GM19240 (cell line): ENCODE data around the gene RBM47.

ENCODE experiments used
- DNase-seq: peaks from one replicate; pipeline ENCODE4 v3.0.0; 2011; ENCODE audit warnings: low spot score; ENCODE audit not compliant: insufficient read length

The RBM47 gene

GRCh38 chr4:40587826-40588225, 41.8 kb downstream of the RBM47 start:
- no peak for DNase-seq

GRCh38 chr4:40587351-40587750, 42.3 kb downstream of the RBM47 start:
- no peak for DNase-seq

- no peak for DNase-seq
Measured at GRCh38 chr4:40586729-40587128, 42.9 kb downstream of the RBM47 start.

- no peak for DNase-seq
Measured at GRCh38 chr4:40586034-40586433, 43.6 kb downstream of the RBM47 start.

GRCh38 chr4:40585201-40585799, 44.4 kb downstream of the RBM47 start:
- DNase-seq, result no peak

- no peak for DNase-seq
Measured at GRCh38 chr4:40584517-40585141, 45.0 kb downstream of the RBM47 start.

- no peak for DNase-seq
Measured at GRCh38 chr4:40583850-40584439, 45.7 kb downstream of the RBM47 start.

GRCh38 chr4:40582413-40582812, 47.3 kb downstream of the RBM47 start:
- no peak for DNase-seq

- no peak for DNase-seq
Measured at GRCh38 chr4:40581254-40582140, 48.2 kb downstream of the RBM47 start.

GRCh38 chr4:40579983-40580382, 49.7 kb downstream of the RBM47 start:
- no peak for DNase-seq

GRCh38 chr4:40577588-40578253, 51.9 kb downstream of the RBM47 start:
- no peak for DNase-seq

- DNase-seq, result peak; percentile 45
Measured at GRCh38 chr4:40576651-40577480, 52.8 kb downstream of the RBM47 start.

GRCh38 chr4:40575846-40576245, 53.8 kb downstream of the RBM47 start:
- DNase-seq, result no peak

GRCh38 chr4:40573593-40574311, 55.9 kb downstream of the RBM47 start:
- DNase-seq, result no peak

- DNase-seq, result no peak
Measured at GRCh38 chr4:40572692-40573310, 56.9 kb downstream of the RBM47 start.

- DNase-seq, result no peak
Measured at GRCh38 chr4:40571208-40571607, 58.5 kb downstream of the RBM47 start.

GRCh38 chr4:40570348-40571077, 59.2 kb downstream of the RBM47 start:
- no peak for DNase-seq

- no peak for DNase-seq
Measured at GRCh38 chr4:40564815-40565483, 64.7 kb downstream of the RBM47 start.
